Kasumi-1 (cell line): Measurements from ENCODE around the gene COMT.
A peak's percentile ranks its signal among the peaks of the same experiment; 100 is the strongest.
"Not testable (repeated sequence)": the region's sequence is repeated elsewhere in the genome, so short reads cannot be mapped to it uniquely, and the experiment has no call there.

Experiments used
- DNase-seq, 2 experiments: peaks; one replicate each; lab custom pipeline; 2025; lab: John Stamatoyannopoulos, UW

COMT gene

GRCh38 chr22:19941365-19942082 is at the start of gene COMT, which contains the start of gene TXNRD2:
Gene COMT (plus strand): TSS chr22:19941772. CDS start chr22:19962527, 20,755 bp downstream.
Gene TXNRD2 (minus strand): TSS chr22:19941818. CDS start chr22:19941803, 15 bp downstream.
- DNase-seq: peak in 1 of 2 experiments; percentile 30

- peak; percentile 27 to 44 for DNase-seq
Measured at GRCh38 chr22:19892257-19892879, 49.2 kb upstream of the COMT start.

GRCh38 chr22:19892925-19893324 is 48.6 kb upstream of the COMT start:
- DNase-seq: no peak

- DNase-seq: no peak
Measured at GRCh38 chr22:19893363-19893762, 48.2 kb upstream of the COMT start.

- no peak for DNase-seq
Measured at GRCh38 chr22:19895160-19895849, 46.3 kb upstream of the COMT start.

GRCh38 chr22:19896665-19897355 is 44.8 kb upstream of the COMT start:
- DNase-seq: no peak

- DNase-seq: no peak
Measured at GRCh38 chr22:19897726-19898125, 43.8 kb upstream of the COMT start.

GRCh38 chr22:19898145-19898544 is 43.4 kb upstream of the COMT start:
- no peak for DNase-seq

- DNase-seq: no peak
Measured at GRCh38 chr22:19898831-19899567, 42.6 kb upstream of the COMT start.

GRCh38 chr22:19900707-19901436 is 40.7 kb upstream of the COMT start:
- no peak for DNase-seq

GRCh38 chr22:19901577-19902244 is 39.9 kb upstream of the COMT start:
- no peak for DNase-seq

- DNase-seq: no peak
Measured at GRCh38 chr22:19902245-19902715, 39.3 kb upstream of the COMT start.

GRCh38 chr22:19903031-19903430 is 38.5 kb upstream of the COMT start:
- DNase-seq: no peak

- DNase-seq: no peak
Measured at GRCh38 chr22:19903513-19903912, 38.1 kb upstream of the COMT start.

- no peak for DNase-seq
Measured at GRCh38 chr22:19904174-19904856, 37.3 kb upstream of the COMT start.

- DNase-seq: no peak
Measured at GRCh38 chr22:19904935-19905334, 36.6 kb upstream of the COMT start.

GRCh38 chr22:19905347-19906276 is 36.0 kb upstream of the COMT start:
- no peak for DNase-seq

- not testable (repeated sequence) for DNase-seq
Measured at GRCh38 chr22:19906864-19907263, 34.7 kb upstream of the COMT start.
